HG03060 (cell line): ENCODE data around the gene TLX1.

Experiments used
- ATAC-seq: cut with Tn5 transposase; IDR thresholded peaks from one replicate; pipeline ENCODE4 v1.9.1; 2021; ENCODE audit warnings: low read depth, moderate number of reproducible peaks; ENCODE audit not compliant: unreplicated experiment

The TLX1 gene

DNA sequence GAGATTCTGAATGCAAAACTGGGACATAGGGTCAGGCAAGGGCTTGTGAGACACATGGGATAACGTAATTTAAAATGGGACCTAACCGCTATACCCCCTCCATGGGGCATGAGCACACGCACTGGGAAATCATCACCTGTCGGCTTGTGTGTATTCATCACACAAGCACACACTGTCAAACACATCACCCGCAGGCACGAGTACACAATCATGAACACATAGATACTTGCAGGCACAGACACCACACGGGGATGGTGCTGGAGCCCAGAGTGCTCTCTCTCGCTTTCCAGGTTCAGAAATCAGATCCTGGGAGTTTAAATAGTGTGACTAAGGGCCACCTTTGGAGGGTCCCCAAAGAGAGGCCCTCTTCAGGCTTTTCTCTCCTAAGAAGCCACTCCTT, 19.6 kb upstream of the TLX1 start:
- ATAC-seq = no peak

GRCh38 chr10:101112799-101113594, 18.1 kb upstream of the TLX1 start:
- no peak for ATAC-seq

- ATAC-seq = no peak
Observed at GRCh38 chr10:101113890-101114403, 17.2 kb upstream of the TLX1 start.

GRCh38 chr10:101114646-101115045, 16.5 kb upstream of the TLX1 start:
- no peak for ATAC-seq

- no peak for ATAC-seq
Observed at GRCh38 chr10:101116754-101117153, 14.3 kb upstream of the TLX1 start.

- ATAC-seq = no peak
Observed at GRCh38 chr10:101118031-101118430, 13.1 kb upstream of the TLX1 start.

- no peak for ATAC-seq
Observed at GRCh38 chr10:101120520-101120883, 10.6 kb upstream of the TLX1 start.

- ATAC-seq = no peak
Observed at GRCh38 chr10:101120884-101121653, 10.0 kb upstream of the TLX1 start.

- no peak for ATAC-seq
Observed at GRCh38 chr10:101121654-101122031, 9.5 kb upstream of the TLX1 start.

DNA sequence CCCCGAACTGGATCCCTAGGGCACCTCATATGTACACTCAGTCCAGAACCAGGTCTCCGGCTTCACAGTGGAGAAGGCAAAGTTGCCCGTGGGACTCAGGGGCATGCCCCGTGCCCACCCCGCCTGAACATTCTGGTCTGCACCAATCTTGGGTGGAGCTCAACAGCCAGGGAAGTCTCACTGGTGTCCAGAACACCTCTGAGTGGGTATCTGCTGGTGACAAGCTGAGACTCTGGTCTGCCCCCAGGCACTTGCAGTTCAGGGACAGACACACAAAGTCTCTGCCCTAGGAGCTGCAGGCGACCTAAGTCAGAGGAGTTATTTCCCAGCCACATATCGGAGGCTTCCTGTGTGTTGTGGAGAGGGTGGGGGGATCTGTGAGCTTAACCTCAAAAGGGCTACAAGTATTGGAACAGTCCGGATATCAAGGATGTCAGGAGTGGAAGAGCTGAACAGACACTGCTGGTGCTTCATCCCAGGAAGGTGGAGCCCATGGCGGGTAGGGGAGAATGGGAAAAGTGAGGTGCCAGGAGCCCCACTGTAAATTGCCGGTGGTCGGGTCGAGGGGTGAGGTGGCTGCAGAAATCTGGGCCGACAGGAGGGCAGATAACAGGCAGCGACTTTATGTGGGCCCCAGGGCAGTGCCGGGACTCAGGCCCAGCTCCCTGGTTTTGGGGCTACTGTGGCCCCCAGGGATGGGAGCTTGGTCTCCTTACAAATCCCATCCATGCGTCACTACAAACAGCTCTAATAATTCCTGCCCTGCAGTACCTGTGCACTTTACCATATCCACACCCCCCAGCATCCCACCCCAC, 8.6 kb upstream of the TLX1 start:
- ATAC-seq = no peak

DNA sequence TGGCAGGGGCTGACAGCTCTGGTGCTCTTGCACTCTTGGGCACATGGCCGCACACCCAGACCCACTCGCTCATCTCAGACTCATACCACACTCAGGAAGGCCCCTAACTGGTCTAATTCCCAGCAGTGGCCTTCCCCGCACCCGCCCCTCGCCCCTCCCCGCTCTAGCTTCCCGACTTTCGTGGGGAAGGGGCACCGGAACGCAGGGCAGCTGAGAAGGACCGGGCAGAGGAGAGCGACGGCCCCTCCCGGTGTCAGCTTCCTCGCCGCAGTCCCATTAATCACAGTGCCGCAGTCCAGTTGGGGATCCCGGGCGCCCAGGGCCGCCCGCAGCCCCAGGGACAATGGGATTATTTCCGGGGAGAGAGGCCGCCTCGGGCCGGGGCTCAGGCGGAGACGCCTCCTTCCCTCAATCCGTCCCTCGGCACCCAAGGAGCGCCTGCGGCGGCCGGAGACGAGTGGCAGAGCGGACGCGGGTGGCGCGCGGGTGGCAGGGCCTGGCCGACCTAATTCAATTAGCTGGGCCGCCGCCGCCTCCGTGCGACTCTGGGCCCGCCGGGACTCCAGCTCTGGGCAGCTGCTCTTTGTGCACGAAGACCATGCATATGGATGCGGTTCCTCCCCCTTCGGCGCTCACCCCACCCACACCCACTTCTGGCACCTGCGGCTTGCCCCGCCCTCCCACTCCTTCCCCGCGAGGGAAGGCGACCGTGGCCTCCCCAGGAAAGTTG, 7.8 kb upstream of the TLX1 start:
- no peak for ATAC-seq

DNA sequence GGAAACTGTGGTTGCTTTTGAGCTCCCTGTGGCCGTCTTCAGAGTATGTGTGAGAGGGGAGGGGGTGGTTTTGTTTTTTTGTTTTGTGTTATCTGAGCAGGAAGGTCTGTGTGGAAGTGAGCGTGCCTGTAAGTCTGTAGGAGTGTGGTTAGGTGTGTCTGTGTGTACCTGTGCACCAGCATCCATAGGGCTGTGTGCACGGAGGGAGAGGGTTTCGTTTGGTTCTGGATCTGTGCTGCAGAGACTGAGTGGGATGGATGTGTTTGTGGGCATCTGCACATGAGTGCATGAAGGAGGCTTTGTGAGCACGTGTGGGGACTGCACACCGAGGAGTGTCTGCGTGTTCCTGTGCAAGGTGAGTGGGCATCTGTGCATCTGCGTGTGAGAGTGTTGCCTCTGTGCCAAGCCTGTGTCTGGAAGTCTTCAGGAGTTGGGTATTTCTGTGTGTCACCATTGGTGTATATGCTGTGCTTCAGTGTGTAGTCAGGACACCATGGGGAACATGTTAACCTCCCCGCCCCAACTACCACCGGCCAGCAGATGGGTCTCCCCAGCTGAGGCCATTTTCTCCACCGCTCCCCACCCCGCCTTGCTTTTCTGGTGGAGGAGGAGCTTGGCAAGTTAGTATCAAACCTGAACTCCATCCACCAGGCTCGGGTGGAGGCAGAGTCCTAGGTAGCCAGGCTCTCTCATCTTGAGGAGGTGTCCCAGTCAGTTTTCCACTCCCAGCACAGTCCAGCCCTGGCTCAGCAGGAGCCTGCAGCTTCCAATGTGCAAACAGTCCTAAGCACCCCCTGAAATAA, 7.1 kb upstream of the TLX1 start:
- no peak for ATAC-seq

DNA sequence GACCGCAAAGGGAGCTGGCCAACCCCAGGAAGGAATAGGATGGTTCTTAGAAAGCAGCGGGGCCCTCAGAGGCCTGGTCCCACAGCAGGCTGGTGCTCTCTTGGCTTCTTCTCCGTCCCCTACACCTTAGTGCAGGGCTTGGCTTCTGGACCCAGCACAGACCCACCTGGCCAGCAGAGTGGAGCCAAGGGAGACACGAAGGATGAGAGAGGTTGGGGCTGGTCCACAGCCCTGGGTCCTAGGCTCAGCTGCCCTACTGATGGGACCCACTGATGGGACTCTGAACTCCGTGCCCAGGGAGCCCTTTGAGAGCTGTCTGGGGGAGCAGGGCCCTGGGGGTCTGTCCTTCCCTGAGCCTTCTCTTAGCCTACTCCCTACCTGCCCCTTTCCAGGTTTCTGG, 6.2 kb upstream of the TLX1 start:
- ATAC-seq = no peak

- no peak for ATAC-seq
Observed at GRCh38 chr10:101126684-101127628, 4.1 kb upstream of the TLX1 start.

DNA sequence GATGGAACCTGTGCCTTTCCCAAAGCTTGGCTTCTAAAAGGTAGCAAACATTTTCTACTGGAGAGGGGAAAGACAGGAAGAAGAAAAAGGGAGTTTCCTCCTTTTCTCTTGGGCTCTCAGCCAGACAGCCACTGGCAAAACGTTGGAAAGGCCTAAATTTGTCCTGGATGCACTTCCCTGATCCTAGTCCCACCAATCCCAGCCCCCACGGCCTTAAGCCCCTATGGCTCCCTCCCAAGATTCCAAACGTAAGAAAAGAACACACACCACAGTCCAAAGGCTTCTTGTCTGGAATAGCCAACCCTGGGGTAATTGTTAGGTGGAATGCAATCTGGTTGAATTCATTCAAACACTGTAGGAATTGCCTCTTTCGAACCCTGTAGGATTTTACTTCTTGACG, 959 bp upstream of the TLX1 start:
- no peak for ATAC-seq

- no peak for ATAC-seq
Observed at GRCh38 chr10:101131962-101132635, 999 bp downstream of the TLX1 start.

GRCh38 chr10:101132636-101133473, 1.8 kb downstream of the TLX1 start:
- ATAC-seq = no peak
